Measurements from ENCODE around the gene FRMPD2. TPM values are rescaled to one million over a fixed set of nuclear protein-coding genes. Genes with fewer than 3 reads are reported as not detected.

FRMPD2 gene
- total RNA-seq, 4 donors from 2014 or later: 1.2 TPM; not detected in 3

GRCh38 chr10:48211777-48212176 is 62.7 kb downstream of the FRMPD2 start:
- H3K4me3 ChIP-seq (ENCODE audit: low read depth, poor library complexity, severe bottlenecking): no peak overlapping the region
- intact Hi-C loops (cut with DNase I; ENCODE audit: low total_unique reads): no loop called here
- peak in 1 of 2 donors; percentile 52 for DNase-seq (ENCODE audit: low spot score in 2 of 2)
- no peak for TF ChIP-seq POLR2A (IDR thresholded peaks at IDR 0.05)
- no peak for TF ChIP-seq CTCF (IDR thresholded peaks at IDR 0.05)
- 94 to 95% methylated on average over 7 of the region's 7 CpGs for WGBS, 2 donors

GRCh38 chr10:48210966-48211365 is 63.5 kb downstream of the FRMPD2 start:
- H3K4me3 ChIP-seq (ENCODE audit: low read depth, poor library complexity, severe bottlenecking): no peak overlapping the region
- DNase-seq (ENCODE audit: low spot score in 2 of 2): peak in 1 of 2 donors; percentile 10
- TF ChIP-seq CTCF (IDR thresholded peaks at IDR 0.05): no peak
- no peak for TF ChIP-seq POLR2A (IDR thresholded peaks at IDR 0.05)
- 90 to 93% methylated on average over 5 of the region's 5 CpGs for WGBS, 2 donors
- intact Hi-C loops (cut with DNase I; ENCODE audit: low total_unique reads): no loop called here

GRCh38 chr10:48210391-48210790 is 64.1 kb downstream of the FRMPD2 start:
- no peak for TF ChIP-seq POLR2A (IDR thresholded peaks at IDR 0.05)
- TF ChIP-seq CTCF (IDR thresholded peaks at IDR 0.05): no peak
- intact Hi-C loops (cut with DNase I; ENCODE audit: low total_unique reads): no loop called here
- DNase-seq (ENCODE audit: low spot score in 2 of 2): peak in 1 of 2 donors; percentile 20
- no peak overlapping the region for H3K4me3 ChIP-seq (ENCODE audit: low read depth, poor library complexity, severe bottlenecking)
- WGBS, 2 donors: 89 to 90% methylated on average over 9 of the region's 9 CpGs

GRCh38 chr10:48209241-48209640 is 65.3 kb downstream of the FRMPD2 start:
- WGBS, 2 donors: 73 to 77% methylated on average over 2 of the region's 2 CpGs
- intact Hi-C loops (cut with DNase I; ENCODE audit: low total_unique reads): no loop called here
- TF ChIP-seq CTCF (IDR thresholded peaks at IDR 0.05) (no peak), POLR2A (IDR thresholded peaks at IDR 0.05) (no peak)
- no peak overlapping the region for H3K4me3 ChIP-seq (ENCODE audit: low read depth, poor library complexity, severe bottlenecking)
- DNase-seq (ENCODE audit: low spot score in 2 of 2): peak in 1 of 2 donors; percentile 21

GRCh38 chr10:48207853-48208252 is 66.6 kb downstream of the FRMPD2 start:
- H3K4me3 ChIP-seq (ENCODE audit: low read depth, poor library complexity, severe bottlenecking): no peak overlapping the region
- TF ChIP-seq POLR2A (IDR thresholded peaks at IDR 0.05) (no peak), CTCF (IDR thresholded peaks at IDR 0.05) (no peak)
- WGBS, 2 donors: 82 to 91% methylated on average over 5 of the region's 5 CpGs
- intact Hi-C loops (cut with DNase I; ENCODE audit: low total_unique reads): no loop called here
- DNase-seq (ENCODE audit: low spot score in 2 of 2): no peak

Data from lower leg skin (tissue), 4 donors.